Spleen (tissue), 11 donors: ENCODE results near the gene ZNF837. TPM values are rescaled to one million over a fixed set of nuclear protein-coding genes. Genes with fewer than 3 reads are reported as not detected.
A peak's percentile ranks its signal among the peaks of the same experiment; 100 is the strongest.

Experiments
- DNase-seq: peaks from one replicate; pipeline ENCODE4 v3.0.0-alpha.2; 2020
- H3K27ac ChIP-seq, 8 donors: fragments of 200-600 bp; sonication (generic) in 7 of 8; 1 replicate in 4 of 8; 2 replicates in 4 of 8; pipeline versions ENCODE4 v1.5.0 to v1.8.0; 2016 to 2021; ENCODE audit warnings: inconsistent platforms in 4 of 8, mild to moderate bottlenecking in 4 of 8, moderate library complexity in 1 of 8
- H3K27me3 ChIP-seq, 7 donors: fragments of 200-600 bp; sonication (generic) in 6 of 7; replicated peaks in 1 of 7; 1 replicate in 4 of 7; 2 replicates in 3 of 7; pipeline versions ENCODE4 v1.5.0 to v1.8.0; 2016 to 2021; ENCODE audit warnings: inconsistent platforms in 3 of 7, mild to moderate bottlenecking in 1 of 7
- H3K36me3 ChIP-seq, 6 donors: fragments of 200-600 bp; sonication (generic) in 5 of 6; 1 replicate in 4 of 6; 2 replicates in 2 of 6; pipeline versions ENCODE4 v1.5.0 to v1.8.0; 2016 to 2021; ENCODE audit warnings: inconsistent platforms in 2 of 6
- H3K4me1 ChIP-seq, 6 donors: fragments of 200-600 bp; sonication (generic) in 5 of 6; 1 replicate in 3 of 6; 2 replicates in 3 of 6; pipeline versions ENCODE4 v1.5.0 to v1.8.0; 2016 to 2021; ENCODE audit warnings: inconsistent platforms in 3 of 6
- H3K4me3 ChIP-seq, 8 donors: fragments of 200-600 bp; sonication (generic) in 7 of 8; 1 replicate in 4 of 8; 2 replicates in 4 of 8; pipeline versions ENCODE4 v1.5.0 to v1.8.0; 2016 to 2021; ENCODE audit warnings: inconsistent platforms in 4 of 8, mild to moderate bottlenecking in 4 of 8, moderate library complexity in 2 of 8
- H3K9me3 ChIP-seq, 8 donors: fragments of 200-600 bp; sonication (generic) in 7 of 8; 1 replicate in 4 of 8; 2 replicates in 4 of 8; pipeline versions ENCODE4 v1.5.0 to v1.8.0; 2016 to 2021; ENCODE audit warnings: inconsistent platforms in 4 of 8
- POLR2A ChIP-seq, 3 donors: fragments of 450-650 bp; IDR thresholded peaks; one replicate each; pipeline ENCODE4 v1.5.1; 2017; ENCODE audit warnings: antibody characterized with exemption in 3 of 3, mild to moderate bottlenecking in 1 of 3
- POLR2AphosphoS5 ChIP-seq, 3 donors: sonication (generic); formaldehyde crosslinking; IDR thresholded peaks; one replicate each; pipeline ENCODE4 v1.5.1; 2017; ENCODE audit warnings: antibody characterized with exemption in 3 of 3
- WGBS, 5 donors: extraction: QIAGEN DNeasy Blood & Tissue Kit in 3 of 5; methylation state at CpG; one replicate each; pipeline versions ENCODE4 v1.1.5 to v1.1.7; 2013 to 2018; 5-methylcytosine and 5-hydroxymethylcytosine counted together
- intact Hi-C: fragments of 100-400 bp; cut with DNase I; formaldehyde crosslinking; loops from one replicate; pipeline ENCODE4 v1.15.0; 2023; ENCODE audit warnings: low total_unique reads
- polyA plus RNA-seq, 3 donors: library from polyadenylated mRNA; stranded (reverse); fragments of 200-250 nt; gene quantifications; one replicate each; pipeline ENCODE4 v1.2.1, GENCODE V29; 2013
- total RNA-seq, 7 donors: library from RNA; depleted of rRNA in 3 of 7; stranded (reverse); fragments of >200 nt in 3 of 7; fragmentation: NEBNext Ultra II Directional in 4 of 7; extraction: Animal tissue kit (Norgen Biotek cat#: 25700) in 4 of 7; gene quantifications; one replicate each; pipeline versions ENCODE4 v1.1.0 to v1.2.1, GENCODE V29; 2016 to 2021
- TF ChIP-seq, protein P1 (sequence below), 11 experiments: fragments of 200-600 bp in 7 of 11; fragments of 450-650 bp in 4 of 11; sonication (generic) in 4 of 11; IDR thresholded peaks in 8 of 11; conservative IDR thresholded peaks in 3 of 11; 1 replicate in 7 of 11; 2 replicates in 4 of 11; pipeline versions ENCODE4 v1.4.0 to v1.8.0; 2016 to 2021; ENCODE audit warnings: antibody characterized with exemption in 11 of 11, inconsistent platforms in 4 of 11, mild to moderate bottlenecking in 1 of 11
- donor health status: healthy with polysubstance abuse.
- donor health status: DM: no; HTN: no; CAD: no; lungs with moderate emphysema.
- donor health status: DM: no; HTN: no; CAD: no.
- donor health status: Bipolar disorder and iron deficiency.
- donor health status: healthy.
- donor health status: DM: no; HTN: no; CAD: no.
- donor health status: DM: yes; HTN: yes; CAD: no.

The ZNF837 gene
- total and polyA plus RNA-seq, 10 donors, result 2.2 to 6.1 (median 3.2) TPM

DNA sequence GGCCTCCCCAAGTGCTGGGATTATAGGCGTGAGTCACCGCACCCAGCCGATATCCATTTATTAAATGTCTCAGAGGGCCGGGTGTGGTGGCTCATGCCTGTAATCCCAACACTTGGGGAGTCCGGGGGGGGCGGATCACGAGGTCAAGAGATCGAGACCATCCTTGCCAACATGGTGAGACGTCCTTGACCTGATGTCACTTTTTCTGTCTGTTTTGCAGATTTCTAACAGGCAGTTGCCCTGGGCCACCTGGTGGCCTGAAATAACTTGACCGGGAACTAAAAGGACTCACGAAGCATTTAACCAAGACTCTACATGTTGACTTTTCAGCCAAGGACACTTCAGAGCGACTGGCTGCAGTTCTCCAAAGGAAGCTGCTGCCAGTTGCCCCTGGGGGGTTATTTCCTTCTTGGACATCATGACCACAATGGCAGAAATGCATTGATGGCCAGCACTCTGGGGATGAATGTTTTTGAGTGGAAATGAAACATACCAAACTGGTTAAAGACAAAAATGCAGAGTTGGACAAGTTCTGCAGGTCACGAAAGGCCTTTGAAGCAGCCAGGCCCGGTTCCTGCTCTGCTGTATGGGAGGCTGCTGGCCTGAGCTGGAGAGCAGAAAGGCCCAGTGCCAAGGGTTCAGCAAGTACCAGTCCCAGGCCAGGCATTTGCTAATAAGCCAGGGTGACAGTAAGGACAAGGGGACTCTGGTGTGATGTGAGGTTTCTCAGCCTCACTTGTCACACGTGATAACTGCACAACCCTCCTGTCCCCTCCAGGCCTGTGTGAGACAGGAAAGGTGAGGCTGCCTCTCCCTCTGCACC, 8.3 kb downstream of the ZNF837 start:
- 73 to 82% (median 78%) methylated on average over 15 of the region's 15 CpGs for WGBS, 5 donors
- Histone ChIP-seq H3K4me1 (no peaks in the 10 kb centered on the region), H3K27ac (no peak overlapping the region), H3K4me3 (no peak overlapping the region), H3K27me3 (no peaks in the 10 kb centered on the region), H3K36me3 (peaks cover 0 to 17% (median 0%) of the 10 kb centered on the region in 6 donors), H3K9me3 (no peaks in the 10 kb centered on the region)
- TF ChIP-seq POLR2AphosphoS5 (IDR thresholded peaks at IDR 0.05) (no peak), POLR2A (IDR thresholded peaks at IDR 0.05) (no peak)
- TF ChIP-seq, protein P1, sequence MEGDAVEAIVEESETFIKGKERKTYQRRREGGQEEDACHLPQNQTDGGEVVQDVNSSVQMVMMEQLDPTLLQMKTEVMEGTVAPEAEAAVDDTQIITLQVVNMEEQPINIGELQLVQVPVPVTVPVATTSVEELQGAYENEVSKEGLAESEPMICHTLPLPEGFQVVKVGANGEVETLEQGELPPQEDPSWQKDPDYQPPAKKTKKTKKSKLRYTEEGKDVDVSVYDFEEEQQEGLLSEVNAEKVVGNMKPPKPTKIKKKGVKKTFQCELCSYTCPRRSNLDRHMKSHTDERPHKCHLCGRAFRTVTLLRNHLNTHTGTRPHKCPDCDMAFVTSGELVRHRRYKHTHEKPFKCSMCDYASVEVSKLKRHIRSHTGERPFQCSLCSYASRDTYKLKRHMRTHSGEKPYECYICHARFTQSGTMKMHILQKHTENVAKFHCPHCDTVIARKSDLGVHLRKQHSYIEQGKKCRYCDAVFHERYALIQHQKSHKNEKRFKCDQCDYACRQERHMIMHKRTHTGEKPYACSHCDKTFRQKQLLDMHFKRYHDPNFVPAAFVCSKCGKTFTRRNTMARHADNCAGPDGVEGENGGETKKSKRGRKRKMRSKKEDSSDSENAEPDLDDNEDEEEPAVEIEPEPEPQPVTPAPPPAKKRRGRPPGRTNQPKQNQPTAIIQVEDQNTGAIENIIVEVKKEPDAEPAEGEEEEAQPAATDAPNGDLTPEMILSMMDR (IDR thresholded peaks at IDR 0.05 in 8 of 11, conservative IDR thresholded peaks at IDR 0.05 in 3 of 11), result no peak
- intact Hi-C loops, result no loop called here
- DNase-seq, result peak; percentile 52

DNA sequence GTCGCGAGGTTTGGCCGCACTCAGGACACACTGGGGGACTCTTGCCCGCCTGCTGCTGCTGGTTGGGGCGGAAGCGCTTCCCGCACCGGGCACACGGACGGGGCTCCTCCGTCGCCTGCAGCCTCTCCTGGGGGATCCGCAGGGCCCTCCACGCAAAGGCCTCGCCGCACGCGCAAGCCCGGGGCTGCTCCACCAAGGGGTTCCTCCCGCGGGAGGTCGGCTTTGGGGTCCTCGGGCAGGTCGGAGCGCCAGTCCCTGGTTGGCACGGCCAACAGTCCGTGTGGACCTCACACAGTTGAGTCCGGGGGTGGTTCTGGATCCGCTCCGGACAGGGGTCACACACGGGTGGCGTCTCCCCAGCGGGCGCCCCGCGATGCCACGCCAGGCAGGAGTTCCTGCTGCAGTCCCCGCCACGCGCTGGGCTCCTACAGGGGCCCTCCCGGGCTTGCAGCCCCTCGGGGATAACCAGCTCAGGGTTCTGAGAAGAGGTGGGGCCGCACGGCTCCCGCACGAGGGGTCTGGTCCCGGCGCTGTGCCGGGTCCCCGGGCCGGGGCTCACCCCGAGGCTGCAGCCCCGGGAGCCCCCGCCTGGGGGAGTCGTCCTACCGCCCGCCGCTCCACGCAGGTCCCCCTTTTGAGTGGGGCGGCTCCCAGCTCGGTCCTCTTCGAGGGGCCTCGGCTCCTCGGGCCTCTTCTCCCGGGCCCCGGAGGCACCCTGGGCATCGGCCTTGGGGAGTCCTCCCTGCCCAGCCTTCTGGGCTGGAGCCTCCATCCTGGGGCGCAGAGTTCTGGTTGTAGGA, 12.1 kb downstream of the ZNF837 start:
- peaks cover 0 to 18% (median 0%) of the 10 kb centered on the region in 6 donors for H3K36me3 ChIP-seq
- intact Hi-C loops, result no loop called here
- no peak overlapping the region for H3K27ac ChIP-seq
- peak; percentile 67 for DNase-seq
- peaks cover 0 to 11% (median 7%) of the 10 kb centered on the region in 6 donors for H3K4me1 ChIP-seq
- TF ChIP-seq POLR2AphosphoS5 (IDR thresholded peaks at IDR 0.05) (no peak), POLR2A (IDR thresholded peaks at IDR 0.05) (no peak)
- TF ChIP-seq, protein P1 (IDR thresholded peaks at IDR 0.05 in 8 of 11, conservative IDR thresholded peaks at IDR 0.05 in 3 of 11), result no peak
- no peaks in the 10 kb centered on the region for H3K9me3 ChIP-seq
- no peak overlapping the region for H3K4me3 ChIP-seq
- H3K27me3 ChIP-seq, result no peaks in the 10 kb centered on the region
- 90 to 97% (median 93%) methylated on average over 26 to 68 of the region's 68 CpGs for WGBS, 5 donors

DNA sequence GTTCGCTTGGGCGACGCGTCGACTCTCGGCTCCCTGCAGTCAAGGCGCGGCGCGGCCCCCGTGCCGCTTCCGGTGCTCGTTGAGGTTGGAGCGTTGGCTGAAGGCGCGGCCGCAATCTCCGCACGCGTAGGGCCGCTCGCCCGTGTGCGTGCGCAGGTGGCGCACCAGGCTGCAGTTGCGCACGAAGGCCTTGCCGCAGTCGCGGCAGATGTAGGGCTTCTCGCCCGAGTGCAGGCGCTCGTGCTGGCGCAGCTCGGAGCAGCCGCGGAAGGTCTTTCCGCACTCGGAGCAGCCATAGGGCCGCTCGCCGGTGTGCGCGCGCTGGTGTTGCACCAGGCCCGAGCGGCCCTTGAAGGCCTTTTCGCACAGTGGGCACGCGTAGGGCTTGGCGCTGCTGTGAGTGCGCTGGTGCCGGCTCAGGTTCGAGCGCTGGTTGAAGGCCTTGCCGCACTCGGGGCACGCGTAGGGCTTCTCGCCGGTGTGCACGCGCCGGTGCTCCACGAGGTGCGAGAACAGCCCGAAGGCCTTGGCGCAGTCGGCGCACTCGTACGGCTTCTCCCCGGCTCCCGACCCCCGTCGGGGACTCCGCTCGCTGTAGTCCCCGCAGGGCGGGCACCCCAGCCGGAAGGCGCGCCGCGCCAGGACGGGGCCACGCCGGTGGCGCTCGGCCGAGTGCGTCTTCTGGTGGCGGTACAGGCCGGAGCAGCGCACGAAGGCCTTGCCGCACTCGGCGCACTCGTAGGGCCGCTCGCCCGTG, 13.0 kb downstream of the ZNF837 start:
- no peaks in the 10 kb centered on the region for H3K9me3 ChIP-seq
- intact Hi-C loops, result no loop called here
- DNase-seq, result no peak
- peaks cover 0 to 20% (median 14%) of the 10 kb centered on the region in 6 donors for H3K4me1 ChIP-seq
- 77 to 92% (median 81%) methylated on average over 58 to 106 of the region's 106 CpGs for WGBS, 5 donors
- no peak overlapping the region for H3K27ac ChIP-seq
- H3K4me3 ChIP-seq, result no peak overlapping the region
- H3K36me3 ChIP-seq, result peaks cover 0 to 18% (median 0%) of the 10 kb centered on the region in 6 donors
- no peaks in the 10 kb centered on the region for H3K27me3 ChIP-seq
- TF ChIP-seq, protein P1 (IDR thresholded peaks at IDR 0.05 in 8 of 11, conservative IDR thresholded peaks at IDR 0.05 in 3 of 11), result no peak
- no peak for TF ChIP-seq POLR2AphosphoS5 (IDR thresholded peaks at IDR 0.05)
- TF ChIP-seq POLR2A (IDR thresholded peaks at IDR 0.05), result no peak
